Loucy (cell line): ENCODE measurements around the gene FBXL15.

Source experiments
- H2AFZ ChIP-seq: fragments of 200-600 bp; sonication (generic); 2 replicates; pipeline ENCODE4 v1.6.0; 2016; ENCODE audit warnings: antibody characterized with exemption, mild to moderate bottlenecking, low read length, moderate library complexity
- H3F3A ChIP-seq: fragments of 200-600 bp; 2 replicates; pipeline ENCODE4 v1.6.0; 2016; ENCODE audit warnings: antibody characterized with exemption, low read depth, mild to moderate bottlenecking
- H3K27me3 ChIP-seq: fragments of 200-600 bp; sonication (generic); 2 replicates; pipeline ENCODE4 v1.6.1; 2014; ENCODE audit warnings: low read length, mild to moderate bottlenecking; ENCODE audit not compliant: insufficient read depth, poor library complexity, severe bottlenecking
- H3K36me3 ChIP-seq: fragments of 200-600 bp; sonication (generic); 2 replicates; pipeline ENCODE4 v1.6.1; 2016; ENCODE audit warnings: low read length; ENCODE audit not compliant: insufficient read depth
- H3K4me1 ChIP-seq: fragments of 200-600 bp; sonication (generic); 2 replicates; pipeline ENCODE4 v1.5.1; 2014; ENCODE audit warnings: low read length, mild to moderate bottlenecking; ENCODE audit not compliant: insufficient read depth, poor library complexity, severe bottlenecking
- H3K4me2 ChIP-seq: fragments of 200-600 bp; sonication (generic); 2 replicates; pipeline ENCODE4 v1.6.0; 2014; ENCODE audit warnings: antibody characterized with exemption, low read length, low read depth, mild to moderate bottlenecking; ENCODE audit not compliant: poor library complexity, severe bottlenecking
- H3K4me3 ChIP-seq: fragments of 200-600 bp; sonication (generic); 2 replicates; pipeline ENCODE4 v1.5.1; 2014; ENCODE audit warnings: low read length, mild to moderate bottlenecking, mixed read lengths; ENCODE audit not compliant: poor library complexity, severe bottlenecking
- H3K79me2 ChIP-seq: fragments of 200-600 bp; sonication (generic); 2 replicates; pipeline ENCODE4 v1.6.1; 2014; ENCODE audit warnings: low read length; ENCODE audit not compliant: insufficient read depth
- H3K9ac ChIP-seq: fragments of 200-600 bp; sonication (generic); 2 replicates; pipeline ENCODE4 v1.6.0; 2014; ENCODE audit warnings: mild to moderate bottlenecking, low read depth, low read length, moderate library complexity; ENCODE audit not compliant: poor library complexity, severe bottlenecking
- H3K9me2 ChIP-seq: fragments of 200-600 bp; sonication (generic); replicated peaks from 2 replicates; pipeline ENCODE4 v1.6.1; 2016; ENCODE audit warnings: low read depth, low read length, mixed read lengths
- H3K9me3 ChIP-seq: fragments of 200-600 bp; sonication (generic); 2 replicates; pipeline ENCODE4 v1.6.1; 2014; ENCODE audit warnings: mild to moderate bottlenecking, antibody characterized with exemption, low read length, low read depth; ENCODE audit not compliant: insufficient read depth
- H4K20me1 ChIP-seq: fragments of 200-600 bp; sonication (generic); 2 replicates; pipeline ENCODE4 v1.6.0; 2014; ENCODE audit warnings: antibody characterized with exemption, low read length, mild to moderate bottlenecking; ENCODE audit not compliant: insufficient read depth, poor library complexity, severe bottlenecking
- CTCF ChIP-seq: fragments of 200-600 bp; sonication (generic); conservative IDR thresholded peaks from 2 replicates; pipeline ENCODE4 v1.5.1; 2014; ENCODE audit warnings: mild to moderate bottlenecking, antibody characterized with exemption, low read length
- EZH2phosphoT487 ChIP-seq: fragments of 200-600 bp; IDR thresholded peaks from 2 replicates; pipeline ENCODE4 v1.6.1; 2018; ENCODE audit warnings: antibody characterized with exemption, mild to moderate bottlenecking, moderate library complexity, borderline replicate concordance

The FBXL15 gene

DNA sequence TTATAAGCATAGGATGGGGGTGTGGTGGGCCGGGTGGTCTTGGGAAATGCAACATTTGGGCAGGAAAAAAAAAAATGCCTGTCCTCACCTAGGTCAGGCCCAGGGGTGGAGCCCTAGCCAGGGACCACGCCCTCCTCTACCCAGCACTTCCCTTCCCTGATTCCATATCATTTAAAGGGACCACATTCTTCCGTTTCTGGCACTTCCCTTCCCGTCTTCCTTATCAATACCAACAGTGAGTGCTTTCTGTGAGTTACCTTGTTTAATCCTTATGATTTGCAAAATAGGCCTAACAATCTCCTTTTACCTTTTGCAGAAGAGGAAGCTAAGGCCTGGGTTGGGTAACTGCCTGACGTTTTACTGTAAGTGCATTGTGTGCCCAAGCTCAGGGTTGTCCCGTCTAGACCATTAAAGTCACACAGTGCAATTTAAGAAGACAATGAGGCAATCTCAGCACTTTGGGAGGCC is 47.4 kb downstream of the FBXL15 start:
- H3K27me3 ChIP-seq, result no peaks in the 10 kb centered on the region
- H4K20me1 ChIP-seq, result no peaks in the 10 kb centered on the region
- H3F3A ChIP-seq, result no peaks in the 10 kb centered on the region
- H3K9me3 ChIP-seq, result no peaks in the 10 kb centered on the region
- no peak overlapping the region for H2AFZ ChIP-seq
- no peaks in the 10 kb centered on the region for H3K9me2 ChIP-seq
- no peaks in the 10 kb centered on the region for H3K79me2 ChIP-seq
- H3K4me1 ChIP-seq, result no peaks in the 10 kb centered on the region
- TF ChIP-seq CTCF (no peak), EZH2phosphoT487 (no peak)
- H3K4me3 ChIP-seq, result no peak overlapping the region
- H3K9ac ChIP-seq, result no peak overlapping the region
- H3K4me2 ChIP-seq, result no peak overlapping the region
- no peaks in the 10 kb centered on the region for H3K36me3 ChIP-seq

DNA sequence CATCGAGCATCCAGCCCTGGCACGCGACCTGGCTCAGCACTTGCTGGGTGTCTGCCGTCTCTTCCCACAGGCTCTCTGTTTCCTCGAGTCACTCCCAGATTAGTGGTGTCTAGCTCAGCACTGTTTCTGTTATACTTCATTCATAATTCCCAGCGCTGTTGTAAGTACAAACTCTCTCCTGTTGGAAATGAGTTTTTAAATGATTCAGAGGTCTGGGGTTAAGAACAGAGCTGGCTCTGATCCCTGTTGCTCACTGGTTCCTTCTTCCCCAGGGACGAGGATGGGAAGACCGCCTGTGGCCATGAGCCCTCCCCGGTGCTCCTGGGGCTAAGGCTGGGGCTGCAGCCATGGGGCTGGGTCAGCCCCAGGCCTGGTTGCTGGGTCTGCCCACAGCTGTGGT is 48.0 kb downstream of the FBXL15 start:
- H3K4me3 ChIP-seq, result no peak overlapping the region

GRCh38 chr10:102470579-102471546 is 50.2 kb downstream of the FBXL15 start:
- Histone ChIP-seq H2AFZ (no peak overlapping the region), H3K27me3 (no peaks in the 10 kb centered on the region), H3K9ac (no peak overlapping the region), H3K9me2 (no peaks in the 10 kb centered on the region), H3K79me2 (no peaks in the 10 kb centered on the region), H3K9me3 (no peaks in the 10 kb centered on the region), H3F3A (no peaks in the 10 kb centered on the region), H4K20me1 (no peaks in the 10 kb centered on the region), H3K4me3 (no peak overlapping the region), H3K4me1 (no peaks in the 10 kb centered on the region), H3K4me2 (no peak overlapping the region), H3K36me3 (no peaks in the 10 kb centered on the region)
- no peak for TF ChIP-seq EZH2phosphoT487
- TF ChIP-seq CTCF, result no peak

More for the DNA sequence above, 48.0 kb downstream of the FBXL15 start:
- Histone ChIP-seq H2AFZ (no peak overlapping the region), H3K36me3 (no peaks in the 10 kb centered on the region), H3K9me3 (no peaks in the 10 kb centered on the region), H3K4me2 (no peak overlapping the region), H3K27me3 (no peaks in the 10 kb centered on the region), H3F3A (no peaks in the 10 kb centered on the region), H4K20me1 (no peaks in the 10 kb centered on the region), H3K9ac (no peak overlapping the region), H3K79me2 (no peaks in the 10 kb centered on the region), H3K4me1 (no peaks in the 10 kb centered on the region), H3K9me2 (no peaks in the 10 kb centered on the region)
- TF ChIP-seq EZH2phosphoT487 (no peak), CTCF (no peak)
